NCI-H460 (cell line): ENCODE results near the gene ZMAT5. TPM values are rescaled to one million over a fixed set of nuclear protein-coding genes. Genes with fewer than 3 reads are reported as not detected.

ENCODE experiments used
- DNase-seq: peaks from one replicate; pipeline ENCODE4 v3.0.0-alpha.2; 2016; ENCODE audit warnings: low read depth; ENCODE audit errors: extremely low read depth
- small RNA-seq, 2 experiments: library from RNA; depleted of rRNA; stranded (forward); fragments of <200 nt; gene quantifications; one replicate each; pipeline ENCODE3, GENCODE V24; 2014
- total RNA-seq: library from RNA; depleted of rRNA; stranded (reverse); fragments of >200 nt; shearing (Covaris generic); gene quantifications from 2 replicates; pipeline ENCODE4 v1.2.3, GENCODE V29; 2014; rRNA removed

ZMAT5 gene
- total RNA-seq, 1 experiment from 2014 or later = 13.2 TPM

DNA sequence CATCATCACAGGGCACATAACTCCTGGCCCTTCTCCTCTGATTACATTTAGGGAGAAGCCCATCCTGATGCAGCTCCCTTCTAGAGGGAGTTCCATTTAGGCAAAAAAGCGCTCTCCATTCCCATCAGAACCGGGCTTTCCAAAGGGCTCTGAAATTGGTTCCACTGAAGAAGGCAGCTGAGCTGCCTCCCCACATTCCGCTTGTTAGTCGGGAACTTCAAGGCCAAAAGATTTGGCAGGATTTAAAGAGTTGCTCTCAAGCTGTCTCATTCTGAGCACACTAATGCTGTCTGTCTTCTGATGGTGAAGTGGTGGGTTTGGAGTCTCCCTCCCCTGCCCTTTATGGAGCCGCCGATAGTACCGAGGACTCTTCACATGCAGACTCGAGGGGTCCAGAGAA, 73.6 kb downstream of the ZMAT5 start:
- DNase-seq = no peak

DNA sequence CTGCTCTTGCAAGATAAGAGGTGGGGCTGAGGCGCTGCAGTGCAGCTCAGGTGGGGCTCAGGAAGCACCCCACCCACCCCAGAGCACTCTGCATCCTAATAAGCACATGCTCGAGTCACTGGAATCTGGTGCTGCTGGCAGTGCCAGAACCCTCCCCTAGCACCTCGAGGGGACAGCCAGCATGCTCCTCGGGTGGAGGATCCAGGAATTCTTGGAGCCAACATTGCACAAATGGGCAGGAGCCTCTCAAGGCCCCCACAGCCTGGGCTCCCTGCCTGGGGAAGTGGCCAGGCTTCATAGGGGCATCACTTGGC, 74.5 kb downstream of the ZMAT5 start:
- DNase-seq = no peak

DNA sequence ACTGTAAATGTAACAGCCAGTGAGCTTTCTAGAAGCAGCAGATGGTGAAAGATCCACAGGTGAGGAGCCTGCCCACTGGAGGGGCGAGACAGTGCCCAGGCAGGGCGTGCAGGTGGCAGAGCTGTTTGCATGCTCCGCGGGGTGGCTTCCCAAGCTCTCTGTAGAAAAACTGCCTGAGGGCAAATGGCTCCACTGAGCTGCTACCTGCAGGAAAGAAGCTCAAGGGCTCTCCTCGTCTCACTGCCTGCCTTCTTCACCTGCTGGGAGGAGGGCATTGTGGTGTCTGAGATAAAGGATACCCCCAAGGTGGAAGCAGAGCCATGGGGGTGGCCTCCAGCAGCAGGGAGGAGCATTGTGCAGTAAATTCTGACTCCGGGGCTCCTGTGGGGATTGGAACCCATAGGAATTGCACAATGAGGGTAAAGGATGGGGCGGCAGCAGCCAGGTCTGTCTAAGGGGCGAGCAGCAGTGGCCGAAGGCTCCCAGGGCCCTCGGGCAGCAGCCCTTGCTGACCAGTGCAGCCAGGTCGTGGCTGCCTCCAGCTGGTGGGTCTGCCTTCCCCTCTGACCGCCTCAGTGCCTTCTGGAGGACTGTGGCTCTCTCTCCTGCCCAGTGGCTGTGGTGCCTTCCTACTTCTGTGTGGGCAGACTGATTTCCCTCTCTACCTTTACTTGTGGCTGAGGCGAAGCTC, 75.0 kb downstream of the ZMAT5 start:
- DNase-seq = no peak

DNA sequence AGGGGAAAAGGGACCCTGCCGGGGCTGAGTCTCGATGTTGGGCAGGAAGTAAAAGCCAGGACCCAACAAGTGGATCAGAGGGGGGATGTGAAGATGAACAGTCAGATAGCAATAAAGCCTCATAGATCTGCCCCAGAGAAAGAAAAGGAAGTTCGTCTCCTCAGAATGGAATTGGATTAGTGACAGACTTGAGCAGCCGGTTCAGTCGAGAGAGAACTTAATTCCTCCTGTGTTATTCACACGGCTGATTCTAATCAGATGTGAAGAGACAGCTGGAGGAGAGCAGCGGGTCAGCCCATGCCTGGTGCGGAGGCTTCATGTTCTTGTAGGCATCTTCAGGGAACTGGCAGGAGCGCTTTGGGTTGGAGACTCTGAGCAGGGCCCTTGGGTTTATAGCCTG, 76.3 kb downstream of the ZMAT5 start:
- no peak for DNase-seq

DNA sequence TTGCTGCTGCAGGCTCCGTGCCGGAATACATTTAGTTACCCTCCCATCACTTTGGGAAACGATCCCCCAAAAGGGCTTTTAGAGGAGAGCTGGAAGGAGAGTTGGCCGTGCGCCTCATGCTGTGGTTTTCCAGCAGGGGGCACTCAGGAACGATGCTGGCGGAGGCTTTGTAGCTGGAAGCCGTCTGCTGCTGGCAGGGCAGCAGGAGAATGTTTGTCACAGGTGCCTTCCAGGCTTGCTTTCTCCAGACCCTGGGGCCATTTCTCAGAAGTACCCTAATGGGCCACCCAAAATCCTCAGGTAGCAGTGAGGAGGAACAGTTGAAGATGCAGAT, 77.0 kb downstream of the ZMAT5 start:
- DNase-seq = peak; percentile 13

DNA sequence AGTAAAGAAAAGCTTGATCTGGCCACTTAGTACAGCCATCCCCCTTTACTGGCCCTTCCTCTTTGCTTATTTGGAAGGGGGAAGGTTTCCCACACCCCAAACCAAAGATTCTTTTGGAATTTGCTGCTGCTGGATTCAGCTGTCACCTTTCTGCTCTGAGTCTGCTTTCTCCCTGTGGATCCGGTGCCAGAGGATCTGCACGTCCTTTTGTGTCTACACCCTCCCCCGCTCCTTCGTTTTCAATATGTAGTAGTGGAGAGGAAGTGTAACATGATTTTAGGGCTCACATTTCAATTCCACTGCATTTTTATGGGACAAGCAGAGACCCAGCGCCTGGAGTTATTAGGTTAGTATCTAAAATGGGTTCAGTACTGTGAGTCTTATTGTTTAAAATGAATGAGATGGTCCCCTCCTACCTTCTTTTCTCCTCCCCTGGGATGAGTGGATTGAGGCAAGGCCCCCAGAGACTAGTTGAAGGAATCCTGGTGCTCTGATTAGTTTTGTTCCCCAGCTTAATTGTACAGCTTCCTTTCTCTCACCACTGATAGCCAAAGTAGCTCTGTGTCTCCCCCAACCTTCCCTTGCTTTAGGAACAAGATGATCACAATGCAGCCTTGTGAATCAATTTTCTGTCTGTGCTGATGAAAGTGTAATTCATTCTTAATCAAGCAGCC, 77.5 kb downstream of the ZMAT5 start:
- DNase-seq = no peak

DNA sequence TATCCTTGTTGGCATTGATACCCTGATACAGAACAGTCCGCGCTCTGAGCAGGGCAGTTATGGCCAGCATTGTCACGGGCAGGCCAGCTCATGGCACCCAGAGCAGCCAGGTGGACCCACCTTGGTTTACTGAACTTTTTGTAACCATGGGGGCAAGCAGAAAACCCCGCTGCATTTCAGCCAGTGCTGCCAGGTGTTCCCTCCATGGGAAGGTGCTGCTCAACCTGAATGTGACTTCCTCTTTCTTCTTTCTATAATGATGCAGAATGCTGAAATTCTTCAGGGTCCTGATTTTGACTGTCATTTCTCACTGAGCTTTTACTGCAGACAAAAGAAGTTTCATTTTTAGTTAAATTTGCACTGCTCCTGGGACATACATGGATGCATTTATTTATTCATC, 82.6 kb downstream of the ZMAT5 start:
- DNase-seq = no peak

DNA sequence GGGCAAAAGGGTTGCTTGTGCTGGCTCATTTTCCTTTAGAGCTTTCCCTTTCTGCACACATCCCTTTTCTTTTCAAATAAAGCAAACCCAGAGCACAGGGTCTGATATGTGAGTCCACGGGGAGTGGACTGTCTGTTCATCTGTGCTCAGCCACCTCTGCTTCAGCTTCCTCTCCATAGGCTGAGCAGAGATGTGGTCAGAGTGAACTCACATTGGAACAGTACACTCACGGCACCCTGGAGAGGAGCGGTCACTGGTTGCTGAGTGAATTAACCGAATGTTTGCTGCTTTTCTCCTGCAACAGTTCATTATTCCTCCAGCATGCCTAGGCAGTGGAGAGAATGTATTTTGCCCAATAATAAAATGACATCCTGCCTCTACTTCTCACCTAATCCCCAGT, 83.3 kb downstream of the ZMAT5 start:
- DNase-seq = no peak

Small RNAs within 50 kb of the gene (small RNA-seq; reads per million reads assigned to genes)
- gene AC004882.2 (0 reads per million in 2 experiments), gene RF00019 (0 reads per million in 2 experiments)

Other genes with a start within 250 kb of the ZMAT5 start
- 52.5 and 55.2 TPM in 2 replicates for gene THOC5, start 213.2 kb downstream of the ZMAT5 start, total RNA-seq
- 58.6 and 63.6 TPM in 2 replicates for gene NIPSNAP1, start 185.9 kb downstream of the ZMAT5 start, total RNA-seq
- gene NF2, start 163.4 kb downstream of the ZMAT5 start, total RNA-seq = 27.4 and 33.0 TPM in 2 replicates
- gene CABP7, start 47.0 kb downstream of the ZMAT5 start, total RNA-seq = not detected in 2 replicates
- gene UQCR10, start 362 bp upstream of the ZMAT5 start, total RNA-seq = 49.2 and 73.8 TPM in 2 replicates
- 16.3 and 18.6 TPM in 2 replicates for gene ASCC2, start 71.3 kb upstream of the ZMAT5 start, total RNA-seq
- 10.1 and 11.2 TPM in 2 replicates for gene MTMR3, start 116.2 kb upstream of the ZMAT5 start, total RNA-seq